B cell (primary cell): ENCODE results near the gene MRC2.

Experiments
- CTCF ChIP-seq: fragments of 200-600 bp; IDR thresholded peaks from one replicate; pipeline ENCODE4 v1.8.0; 2022; ENCODE audit warnings: antibody characterized with exemption, mild to moderate bottlenecking
- EZH2 ChIP-seq: IDR thresholded peaks from 2 replicates; pipeline ENCODE4 v1.6.1; 2012; ENCODE audit warnings: borderline replicate concordance, low read depth, mild to moderate bottlenecking, moderate library complexity, low read length; ENCODE audit not compliant: insufficient read depth, poor library complexity, severe bottlenecking

- TF ChIP-seq EZH2 = no peak
- TF ChIP-seq CTCF = no peak
Observed at GRCh38 chr17:62723842-62724241, 96.4 kb downstream of the MRC2 start.
